ENCODE measurements around the gene INPP5A.

Gene INPP5A

GRCh38 chr10:132641401-132641800, 103.8 kb downstream of the INPP5A start:
- Histone ChIP-seq H3K36me3 (ENCODE audit: control insufficient read depth in 1 of 2, insufficient read depth in 2 of 2, low read length in 2 of 2) (no peaks in the 10 kb centered on the region), H3K4me3 (ENCODE audit: low read depth in 1 of 2, low read length in 2 of 2) (no peak overlapping the region), H3K9me3 (ENCODE audit: control insufficient read depth in 1 of 2, low read length in 2 of 2) (no peaks in the 10 kb centered on the region), H3K9ac (ENCODE audit: low read depth in 1 of 2, low read length in 2 of 2) (no peak overlapping the region), H3K27me3 (ENCODE audit: control insufficient read depth in 1 of 2, insufficient read depth in 2 of 2, low read length in 2 of 2) (no peaks in the 10 kb centered on the region), H3K27ac (ENCODE audit: low read depth, low read length) (no peak overlapping the region), H3K4me1 (ENCODE audit: control insufficient read depth in 1 of 2, insufficient read depth in 2 of 2, low read length in 2 of 2) (peaks cover 0 to 5% of the 10 kb centered on the region in 2 donors)

- Histone ChIP-seq H3K9ac (ENCODE audit: low read depth in 1 of 2, low read length in 2 of 2) (no peak overlapping the region), H3K27ac (ENCODE audit: low read depth, low read length) (no peak overlapping the region), H3K9me3 (ENCODE audit: control insufficient read depth in 1 of 2, low read length in 2 of 2) (no peaks in the 10 kb centered on the region), H3K4me3 (ENCODE audit: low read depth in 1 of 2, low read length in 2 of 2) (no peak overlapping the region), H3K36me3 (ENCODE audit: control insufficient read depth in 1 of 2, insufficient read depth in 2 of 2, low read length in 2 of 2) (no peaks in the 10 kb centered on the region), H3K27me3 (ENCODE audit: control insufficient read depth in 1 of 2, insufficient read depth in 2 of 2, low read length in 2 of 2) (no peaks in the 10 kb centered on the region), H3K4me1 (ENCODE audit: control insufficient read depth in 1 of 2, insufficient read depth in 2 of 2, low read length in 2 of 2) (peaks cover 0 to 5% of the 10 kb centered on the region in 2 donors)
Measured at GRCh38 chr10:132641966-132642731, 104.6 kb downstream of the INPP5A start.

GRCh38 chr10:132642732-132643008, 105.1 kb downstream of the INPP5A start:
- Histone ChIP-seq H3K4me1 (ENCODE audit: control insufficient read depth in 1 of 2, insufficient read depth in 2 of 2, low read length in 2 of 2) (peaks cover 0 to 4% of the 10 kb centered on the region in 2 donors), H3K4me3 (ENCODE audit: low read depth in 1 of 2, low read length in 2 of 2) (no peak overlapping the region), H3K9me3 (ENCODE audit: control insufficient read depth in 1 of 2, low read length in 2 of 2) (no peaks in the 10 kb centered on the region), H3K36me3 (ENCODE audit: control insufficient read depth in 1 of 2, insufficient read depth in 2 of 2, low read length in 2 of 2) (no peaks in the 10 kb centered on the region), H3K27me3 (ENCODE audit: control insufficient read depth in 1 of 2, insufficient read depth in 2 of 2, low read length in 2 of 2) (no peaks in the 10 kb centered on the region), H3K27ac (ENCODE audit: low read depth, low read length) (no peak overlapping the region), H3K9ac (ENCODE audit: low read depth in 1 of 2, low read length in 2 of 2) (no peak overlapping the region)

- Histone ChIP-seq H3K4me1 (ENCODE audit: control insufficient read depth in 1 of 2, insufficient read depth in 2 of 2, low read length in 2 of 2) (no peaks in the 10 kb centered on the region), H3K27ac (ENCODE audit: low read depth, low read length) (no peak overlapping the region), H3K9me3 (ENCODE audit: control insufficient read depth in 1 of 2, low read length in 2 of 2) (no peaks in the 10 kb centered on the region), H3K27me3 (ENCODE audit: control insufficient read depth in 1 of 2, insufficient read depth in 2 of 2, low read length in 2 of 2) (no peaks in the 10 kb centered on the region), H3K36me3 (ENCODE audit: control insufficient read depth in 1 of 2, insufficient read depth in 2 of 2, low read length in 2 of 2) (no peaks in the 10 kb centered on the region), H3K4me3 (ENCODE audit: low read depth in 1 of 2, low read length in 2 of 2) (no peak overlapping the region), H3K9ac (ENCODE audit: low read depth in 1 of 2, low read length in 2 of 2) (no peak overlapping the region)
Measured at GRCh38 chr10:132643709-132644526, 106.3 kb downstream of the INPP5A start.

- Histone ChIP-seq H3K27me3 (ENCODE audit: control insufficient read depth in 1 of 2, insufficient read depth in 2 of 2, low read length in 2 of 2) (no peaks in the 10 kb centered on the region), H3K9ac (ENCODE audit: low read depth in 1 of 2, low read length in 2 of 2) (no peak overlapping the region)
Measured at GRCh38 chr10:132644527-132645246, 107.1 kb downstream of the INPP5A start.

GRCh38 chr10:132645247-132645530, 107.6 kb downstream of the INPP5A start:
- Histone ChIP-seq H3K27ac (ENCODE audit: low read depth, low read length) (no peak overlapping the region), H3K4me1 (ENCODE audit: control insufficient read depth in 1 of 2, insufficient read depth in 2 of 2, low read length in 2 of 2) (no peaks in the 10 kb centered on the region)

More at GRCh38 chr10:132644527-132645246, 107.1 kb downstream of the INPP5A start:
- Histone ChIP-seq H3K27ac (ENCODE audit: low read depth, low read length) (no peak overlapping the region), H3K36me3 (ENCODE audit: control insufficient read depth in 1 of 2, insufficient read depth in 2 of 2, low read length in 2 of 2) (peaks cover 0 to 2% of the 10 kb centered on the region in 2 donors), H3K4me1 (ENCODE audit: control insufficient read depth in 1 of 2, insufficient read depth in 2 of 2, low read length in 2 of 2) (no peaks in the 10 kb centered on the region), H3K4me3 (ENCODE audit: low read depth in 1 of 2, low read length in 2 of 2) (no peak overlapping the region), H3K9me3 (ENCODE audit: control insufficient read depth in 1 of 2, low read length in 2 of 2) (no peaks in the 10 kb centered on the region)

GRCh38 chr10:132645630-132646442, 108.2 kb downstream of the INPP5A start:
- H3K27me3 ChIP-seq (ENCODE audit: control insufficient read depth in 1 of 2, insufficient read depth in 2 of 2, low read length in 2 of 2), result no peaks in the 10 kb centered on the region
- no peaks in the 10 kb centered on the region for H3K4me1 ChIP-seq (ENCODE audit: control insufficient read depth in 1 of 2, insufficient read depth in 2 of 2, low read length in 2 of 2)
- no peak overlapping the region for H3K4me3 ChIP-seq (ENCODE audit: low read depth in 1 of 2, low read length in 2 of 2)
- no peaks in the 10 kb centered on the region for H3K9me3 ChIP-seq (ENCODE audit: control insufficient read depth in 1 of 2, low read length in 2 of 2)
- H3K9ac ChIP-seq (ENCODE audit: low read depth in 1 of 2, low read length in 2 of 2), result no peak overlapping the region
- no peak overlapping the region for H3K27ac ChIP-seq (ENCODE audit: low read depth, low read length)
- H3K36me3 ChIP-seq (ENCODE audit: control insufficient read depth in 1 of 2, insufficient read depth in 2 of 2, low read length in 2 of 2), result peaks cover 4 to 14% of the 10 kb centered on the region in 2 donors

More at GRCh38 chr10:132645247-132645530, 107.6 kb downstream of the INPP5A start:
- Histone ChIP-seq H3K27me3 (ENCODE audit: control insufficient read depth in 1 of 2, insufficient read depth in 2 of 2, low read length in 2 of 2) (no peaks in the 10 kb centered on the region), H3K9ac (ENCODE audit: low read depth in 1 of 2, low read length in 2 of 2) (no peak overlapping the region), H3K36me3 (ENCODE audit: control insufficient read depth in 1 of 2, insufficient read depth in 2 of 2, low read length in 2 of 2) (peaks cover 2 to 7% of the 10 kb centered on the region in 2 donors), H3K9me3 (ENCODE audit: control insufficient read depth in 1 of 2, low read length in 2 of 2) (no peaks in the 10 kb centered on the region), H3K4me3 (ENCODE audit: low read depth in 1 of 2, low read length in 2 of 2) (no peak overlapping the region)

- Histone ChIP-seq H3K27me3 (ENCODE audit: control insufficient read depth in 1 of 2, insufficient read depth in 2 of 2, low read length in 2 of 2) (no peaks in the 10 kb centered on the region), H3K27ac (ENCODE audit: low read depth, low read length) (no peak overlapping the region), H3K36me3 (ENCODE audit: control insufficient read depth in 1 of 2, insufficient read depth in 2 of 2, low read length in 2 of 2) (peaks cover 4 to 14% of the 10 kb centered on the region in 2 donors), H3K9me3 (ENCODE audit: control insufficient read depth in 1 of 2, low read length in 2 of 2) (no peaks in the 10 kb centered on the region), H3K4me3 (ENCODE audit: low read depth in 1 of 2, low read length in 2 of 2) (no peak overlapping the region), H3K4me1 (ENCODE audit: control insufficient read depth in 1 of 2, insufficient read depth in 2 of 2, low read length in 2 of 2) (no peaks in the 10 kb centered on the region), H3K9ac (ENCODE audit: low read depth in 1 of 2, low read length in 2 of 2) (no peak overlapping the region)
Measured at GRCh38 chr10:132646443-132647097, 109.0 kb downstream of the INPP5A start.

- Histone ChIP-seq H3K9ac (ENCODE audit: low read depth in 1 of 2, low read length in 2 of 2) (no peak overlapping the region), H3K27ac (ENCODE audit: low read depth, low read length) (no peak overlapping the region), H3K4me1 (ENCODE audit: control insufficient read depth in 1 of 2, insufficient read depth in 2 of 2, low read length in 2 of 2) (no peaks in the 10 kb centered on the region), H3K9me3 (ENCODE audit: control insufficient read depth in 1 of 2, low read length in 2 of 2) (no peaks in the 10 kb centered on the region), H3K4me3 (ENCODE audit: low read depth in 1 of 2, low read length in 2 of 2) (no peak overlapping the region), H3K36me3 (ENCODE audit: control insufficient read depth in 1 of 2, insufficient read depth in 2 of 2, low read length in 2 of 2) (peaks cover 9 to 18% of the 10 kb centered on the region in 2 donors), H3K27me3 (ENCODE audit: control insufficient read depth in 1 of 2, insufficient read depth in 2 of 2, low read length in 2 of 2) (no peaks in the 10 kb centered on the region)
Measured at GRCh38 chr10:132647424-132647823, 109.8 kb downstream of the INPP5A start.

Data from duodenal mucosa (tissue), 2 donors.